Measurements from ENCODE around the gene CREB3L2. TPM values are rescaled to one million over a fixed set of nuclear protein-coding genes. Genes with fewer than 3 reads are reported as not detected.
A peak's percentile ranks its signal among the peaks of the same experiment; 100 is the strongest.

CREB3L2 gene
- total and polyA plus RNA-seq, 8 donors = 6.6 to 38.4 (median 32.2) TPM

GRCh38 chr7:137960020-137960419, 41.9 kb downstream of the CREB3L2 start:
- ATAC-seq (no peak), FAIRE-seq (no peak), DNase-seq (no peak)
- intact Hi-C loops (cut with DNase I) = no loop called here
- Histone ChIP-seq H3K36me3 (no peaks in the 10 kb centered on the region), H3K4me1 (peaks cover 0 to 7% (median 6%) of the 10 kb centered on the region in 3 donors), H3K27ac (no peak overlapping the region), H3K4me3 (no peak overlapping the region), H3K9me3 (no peaks in the 10 kb centered on the region), H3K27me3 (no peaks in the 10 kb centered on the region)
- TF ChIP-seq CTCF (IDR thresholded peaks at IDR 0.05) = no peak
- WGBS, 2 donors = 87 to 95% methylated on average over 1 of the region's 1 CpG

GRCh38 chr7:137958470-137959431, 43.1 kb downstream of the CREB3L2 start:
- DNase-seq (no peak), FAIRE-seq (no peak), ATAC-seq (peak in 3 of 4 donors; percentile 28 to 31 (median 31))
- Histone ChIP-seq H3K27me3 (no peaks in the 10 kb centered on the region), H3K4me1 (peaks cover 7 to 12% (median 7%) of the 10 kb centered on the region in 3 donors), H3K27ac (peak overlapping the region in 1 of 4 donors; percentile 22), H3K9me3 (no peaks in the 10 kb centered on the region), H3K36me3 (no peaks in the 10 kb centered on the region), H3K4me3 (no peak overlapping the region)
- intact Hi-C loops (cut with DNase I) = no loop called here
- no peak for TF ChIP-seq CTCF (IDR thresholded peaks at IDR 0.05)
- WGBS, 2 donors = 85 to 92% methylated on average over 4 of the region's 4 CpGs

GRCh38 chr7:137957887-137958286, 44.0 kb downstream of the CREB3L2 start:
- WGBS, 2 donors = 91% methylated on average over 3 of the region's 3 CpGs
- peak in 1 of 4 donors; percentile 5 for ATAC-seq
- no peak for TF ChIP-seq CTCF (IDR thresholded peaks at IDR 0.05)
- H3K27ac ChIP-seq = no peak overlapping the region
- H3K4me3 ChIP-seq = no peak overlapping the region
- DNase-seq = no peak
- intact Hi-C loops (cut with DNase I) = no loop called here
- peaks cover 4 to 20% (median 9%) of the 10 kb centered on the region in 3 donors for H3K4me1 ChIP-seq
- no peaks in the 10 kb centered on the region for H3K9me3 ChIP-seq
- FAIRE-seq = no peak
- H3K36me3 ChIP-seq = no peaks in the 10 kb centered on the region
- no peaks in the 10 kb centered on the region for H3K27me3 ChIP-seq

- no peaks in the 10 kb centered on the region for H3K9me3 ChIP-seq
- no peaks in the 10 kb centered on the region for H3K27me3 ChIP-seq
- no peaks in the 10 kb centered on the region for H3K36me3 ChIP-seq
- TF ChIP-seq CTCF (IDR thresholded peaks at IDR 0.05) = no peak
- no peak overlapping the region for H3K27ac ChIP-seq
- DNase-seq (no peak), FAIRE-seq (no peak), ATAC-seq (no peak)
- no peak overlapping the region for H3K4me3 ChIP-seq
- intact Hi-C loops (cut with DNase I) = no loop called here
- peaks cover 6 to 28% (median 11%) of the 10 kb centered on the region in 3 donors for H3K4me1 ChIP-seq
- 84 to 92% methylated on average over 5 of the region's 5 CpGs for WGBS, 2 donors
These were observed 45.3 kb downstream of the CREB3L2 start for GRCh38 chr7:137956591-137956990.

- WGBS, 2 donors = 62 to 67% methylated on average over 5 of the region's 5 CpGs
- intact Hi-C loops (cut with DNase I) = no loop called here
- no peak overlapping the region for H3K27ac ChIP-seq
- no peaks in the 10 kb centered on the region for H3K27me3 ChIP-seq
- H3K4me3 ChIP-seq = no peak overlapping the region
- ATAC-seq (no peak), DNase-seq (no peak), FAIRE-seq (no peak)
- TF ChIP-seq CTCF (IDR thresholded peaks at IDR 0.05) = no peak
- no peaks in the 10 kb centered on the region for H3K9me3 ChIP-seq
- H3K4me1 ChIP-seq = peaks cover 10 to 28% (median 15%) of the 10 kb centered on the region in 3 donors
- H3K36me3 ChIP-seq = no peaks in the 10 kb centered on the region
These were observed 45.7 kb downstream of the CREB3L2 start for GRCh38 chr7:137956183-137956582.
